GM12878 (cell line): ENCODE measurements around the gene GBGT1. TPM values are rescaled to one million over a fixed set of nuclear protein-coding genes. Genes with fewer than 3 reads are reported as not detected.

Experiments
- ATAC-seq: fragments of 200-7000 bp; cut with Tn5 transposase; 3 replicates; pipeline ENCODE4 v1.9.1; 2020; ENCODE audit warnings: mild to moderate bottlenecking, moderate library complexity
- BruUV-seq: library from RNA; stranded (reverse); fragments of 400-500 nt; replicated peaks from 2 replicates; lab custom pipeline; 2021; lab: Mats Ljungman, UMichigan
- CTCF ChIA-PET: fragments of 300-600 bp; sonication (Branson Sonifier 250); formaldehyde crosslinking; extraction: SDS; loops from one replicate; lab custom pipeline; 2021; ENCODE audit warnings: inconsistent platforms; lab: Yijun Ruan, JAX
- POLR2A ChIA-PET: fragments of 350-600 bp; formaldehyde crosslinking; extraction: SDS; loops from one replicate; lab custom pipeline; 2021; ENCODE audit warnings: inconsistent platforms; lab: Charles Lee
- RAD21 ChIA-PET: fragments of 300-600 bp; sonication (Branson Sonifier 250); formaldehyde crosslinking; loops from one replicate; lab custom pipeline; 2023; ENCODE audit warnings: antibody characterized with exemption; ENCODE audit not compliant: unreplicated experiment; lab: Charles Lee
- SMC1A ChIA-PET: fragments of 300-600 bp; sonication (Branson Sonifier 250); formaldehyde crosslinking; loops from one replicate; lab custom pipeline; 2023; ENCODE audit not compliant: unreplicated experiment, uncharacterized antibody; lab: Charles Lee
- DNase-seq: peaks from one replicate; pipeline ENCODE4 v3.0.0-alpha.2; 2011; ENCODE audit warnings: low read depth, low spot score
- FAIRE-seq: peaks from 3 replicates; lab custom pipeline; 2011; peaks lifted over from hg19 to GRCh38; lab: Jason Lieb, UNC
- H2AFZ ChIP-seq: 2 replicates; pipeline ENCODE4 v1.6.0; 2011; ENCODE audit warnings: low read depth, low read length, control low read depth; ENCODE audit not compliant: control insufficient read depth
- H3K27ac ChIP-seq: 2 replicates; pipeline ENCODE4 v1.5.1; 2011; ENCODE audit warnings: control low read depth; ENCODE audit not compliant: control insufficient read depth, insufficient read depth
- H3K27me3 ChIP-seq, 2 experiments: replicated peaks in 1 of 2; 2 replicates each; pipeline versions ENCODE4 v1.6.0 to v1.6.1; 2011; ENCODE audit warnings: low read length in 1 of 2; ENCODE audit not compliant: control insufficient read depth in 2 of 2, insufficient read depth in 2 of 2
- H3K36me3 ChIP-seq, 2 experiments: 2 replicates each; pipeline ENCODE4 v1.5.1; 2011; ENCODE audit warnings: low read length in 1 of 2; ENCODE audit not compliant: control insufficient read depth in 2 of 2, insufficient read depth in 2 of 2
- H3K4me1 ChIP-seq: 2 replicates; pipeline ENCODE4 v1.6.1; 2011; ENCODE audit warnings: mild to moderate bottlenecking, low read length, moderate library complexity, mixed read lengths; ENCODE audit not compliant: control insufficient read depth, insufficient read depth
- H3K4me2 ChIP-seq: 2 replicates; pipeline ENCODE4 v1.6.0; 2011; ENCODE audit warnings: control low read depth; ENCODE audit not compliant: control insufficient read depth, insufficient read depth
- H3K4me3 ChIP-seq: fragments of 200-600 bp; sonication (generic); 2 replicates; pipeline ENCODE4 v1.5.1; 2016
- H3K79me2 ChIP-seq: 2 replicates; pipeline ENCODE4 v1.6.0; 2011; ENCODE audit warnings: low read length; ENCODE audit not compliant: control insufficient read depth, insufficient read depth
- H3K9ac ChIP-seq: 2 replicates; pipeline ENCODE4 v1.8.0; 2011; ENCODE audit warnings: low read length, control low read depth, mixed read lengths; ENCODE audit not compliant: control insufficient read depth, insufficient read depth
- H3K9me3 ChIP-seq: replicated peaks from 3 replicates; pipeline ENCODE4 v1.5.1; 2011; ENCODE audit warnings: mild to moderate bottlenecking, low read length; ENCODE audit not compliant: control insufficient read depth, insufficient read depth
- H4K20me1 ChIP-seq: 2 replicates; pipeline ENCODE4 v1.6.0; 2011; ENCODE audit not compliant: control insufficient read depth, insufficient read depth
- EGR1 ChIP-seq, 2 experiments: IDR thresholded peaks; 1 replicate in 1 of 2; 2 replicates in 1 of 2; pipeline ENCODE4 v1.6.1; 2011 to 2012; ENCODE audit warnings: low read depth in 2 of 2, low read length in 2 of 2, borderline replicate concordance in 1 of 2, mild to moderate bottlenecking in 1 of 2, moderate library complexity in 1 of 2
- FOXK2 ChIP-seq: fragments of 450-650 bp; IDR thresholded peaks from 2 replicates; pipeline ENCODE4 v1.6.1; 2017; ENCODE audit warnings: mild to moderate bottlenecking, moderate library complexity
- IRF5 ChIP-seq: fragments of 450-650 bp; IDR thresholded peaks from 2 replicates; pipeline ENCODE4 v1.6.1; 2017; ENCODE audit warnings: borderline replicate concordance
- JUND ChIP-seq: IDR thresholded peaks from 2 replicates; pipeline ENCODE4 v1.6.1; 2012; ENCODE audit warnings: low read depth, mild to moderate bottlenecking, low read length, improper control_type of control experiment, moderate library complexity
- KAT2A ChIP-seq: conservative IDR thresholded peaks from 2 replicates; pipeline ENCODE4 v1.6.1; 2011; ENCODE audit warnings: low read depth, low read length; ENCODE audit not compliant: control insufficient read depth
- MEF2B ChIP-seq: fragments of 450-650 bp; IDR thresholded peaks from 2 replicates; pipeline ENCODE4 v1.6.1; 2018; ENCODE audit warnings: mild to moderate bottlenecking, moderate library complexity; ENCODE audit not compliant: partially characterized antibody, poor library complexity, severe bottlenecking
- NFIC ChIP-seq: IDR thresholded peaks from 2 replicates; pipeline ENCODE4 v1.6.1; 2012; ENCODE audit warnings: low read depth, mild to moderate bottlenecking, inconsistent platforms, low read length, moderate library complexity
- NFYB ChIP-seq: IDR thresholded peaks from 2 replicates; pipeline ENCODE4 v1.6.1; 2011; ENCODE audit warnings: low read depth, mild to moderate bottlenecking, low read length, improper control_type of control experiment, moderate library complexity; ENCODE audit not compliant: insufficient read depth
- RUNX3 ChIP-seq: IDR thresholded peaks from 2 replicates; pipeline ENCODE4 v1.6.1; 2012; ENCODE audit warnings: low read length, inconsistent platforms
- SIN3A ChIP-seq: IDR thresholded peaks from 2 replicates; pipeline ENCODE4 v1.6.1; 2012; ENCODE audit warnings: low read depth, low read length, improper control_type of control experiment
- STAT1 ChIP-seq: fragments of 450-650 bp; conservative IDR thresholded peaks from 2 replicates; pipeline ENCODE4 v1.6.1; 2014; ENCODE audit warnings: antibody characterized with exemption, mild to moderate bottlenecking
- WRNIP1 ChIP-seq: IDR thresholded peaks from 2 replicates; pipeline ENCODE4 v1.6.1; 2011; ENCODE audit warnings: low read depth, low read length, improper control_type of control experiment, borderline replicate concordance
- YBX1 ChIP-seq: fragments of 450-650 bp; IDR thresholded peaks from 2 replicates; pipeline ENCODE4 v1.6.1; 2016; ENCODE audit warnings: antibody characterized with exemption
- ZNF592 ChIP-seq: fragments of 450-650 bp; IDR thresholded peaks from 2 replicates; pipeline ENCODE4 v1.6.1; 2017; ENCODE audit warnings: mild to moderate bottlenecking, moderate library complexity
- WGBS: methylation state at CpG from one replicate; pipeline ENCODE4 v1.1.6; 2016; ENCODE audit warnings: low lambda C conversion rate; ENCODE audit not compliant: insufficient replicate concordance, insufficient coverage; ENCODE audit errors: missing lambda C conversion rate; 5-methylcytosine and 5-hydroxymethylcytosine counted together
- in situ Hi-C: fragments of 300-500 bp; cut with MboI; formaldehyde crosslinking; loops from 9 replicates; pipeline ENCODE4 v1.14.3; 2018; ENCODE audit warnings: mixed read lengths
- intact Hi-C: fragments of 100-400 bp; cut with micrococcal nuclease; formaldehyde crosslinking; loops from one replicate; pipeline ENCODE4 v1.14.2; 2022; ENCODE audit not compliant: unreplicated experiment
- polyA plus RNA-seq, 11 experiments: library from polyadenylated mRNA; depleted of rRNA in 4 of 11; unstranded in 6 of 11; stranded (reverse) in 5 of 11; fragments of >200 nt; fragmentation: Nextera tagmentation in 4 of 11; fragmentation: Illumina TruSeq in 1 of 11; extraction: Ambion mirVana in 4 of 11; extraction: Trizol in 1 of 11; gene quantifications; 1 replicate in 1 of 11; 2 replicates in 10 of 11; pipeline versions ENCODE4 v1.2.1 to v1.2.3, GENCODE V29; 2011 to 2016; ENCODE audit warnings: inconsistent platforms in 2 of 11, missing spikeins in 2 of 11, low read depth in 1 of 11
- total RNA-seq, 4 experiments: library from RNA; depleted of rRNA in 3 of 4; stranded (reverse); fragments of >200 nt in 3 of 4; fragmentation: Illumina TruSeq in 1 of 4; extraction: Trizol in 1 of 4; gene quantifications; 2 replicates each; pipeline versions ENCODE4 v1.2.1 to v1.2.3, GENCODE V29; 2013 to 2021
- TF ChIP-seq, protein P1 (sequence below): fragments of 450-650 bp; IDR thresholded peaks from 2 replicates; pipeline ENCODE4 v1.6.1; 2016; ENCODE audit warnings: mild to moderate bottlenecking, moderate library complexity, borderline replicate concordance

Gene GBGT1
- total and polyA plus RNA-seq, 10 of the 15 experiments (the other 5 are each of a cell fraction or from before 2014, with no cell fraction given) = 0.08 to 1.9 (median 0.49) TPM

DNA sequence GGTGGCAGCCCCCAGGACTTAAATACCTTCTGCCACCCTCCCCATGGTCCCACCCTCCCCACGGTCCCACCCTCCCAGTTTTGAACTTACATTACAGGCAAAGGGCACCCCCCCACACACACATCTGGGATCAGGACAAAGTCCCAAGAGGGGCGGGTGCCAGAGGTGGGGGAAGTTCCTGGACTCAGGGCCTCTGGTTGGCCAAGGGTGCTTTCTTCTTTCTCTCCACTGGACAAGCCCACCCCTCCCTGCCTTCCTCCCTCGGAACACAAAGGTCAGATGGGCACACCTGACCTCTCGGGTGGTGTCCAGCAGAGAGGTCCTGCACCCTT lies 23.6 kb downstream of the GBGT1 start:
- no TSS peak for BruUV-seq
- POLR2A ChIA-PET = no interaction called here
- DNase-seq (no peak), ATAC-seq (no peak), FAIRE-seq (no peak)
- no peaks in the 10 kb centered on the region for H4K20me1 ChIP-seq
- CTCF ChIA-PET = no interaction called here
- no peak overlapping the region for H2AFZ ChIP-seq
- H3K9me3 ChIP-seq = no peaks in the 10 kb centered on the region
- H3K4me3 ChIP-seq = no peak overlapping the region
- 76% methylated on average over 3 of the region's 4 CpGs for WGBS
- RAD21 ChIA-PET = no interaction called here
- peaks cover 67% of the 10 kb centered on the region for H3K79me2 ChIP-seq
- H3K4me1 ChIP-seq = peaks cover 44% of the 10 kb centered on the region
- no peaks in the 10 kb centered on the region for H3K27me3 ChIP-seq
- SMC1A ChIA-PET = no interaction called here
- in situ Hi-C loops (loop anchor here (25.0 kb wide), 1 partner anchor 1878 kb away; no protein-coding TSS in a partner anchor), intact Hi-C loops (no loop called here)
- no peak overlapping the region for H3K9ac ChIP-seq
- H3K4me2 ChIP-seq = no peak overlapping the region
- H3K36me3 ChIP-seq = no peaks in the 10 kb centered on the region; a peak in 1 of 4 replicates
- no peak overlapping the region for H3K27ac ChIP-seq
- no peak for TF ChIP-seq NFYB
- no peak for TF ChIP-seq SIN3A
- no peak for TF ChIP-seq EGR1 (IDR thresholded peaks at IDR 0.05; ENCODE audit: borderline replicate concordance in 1 of 2, low read depth in 2 of 2, low read length in 2 of 2)
- TF ChIP-seq, protein P1, sequence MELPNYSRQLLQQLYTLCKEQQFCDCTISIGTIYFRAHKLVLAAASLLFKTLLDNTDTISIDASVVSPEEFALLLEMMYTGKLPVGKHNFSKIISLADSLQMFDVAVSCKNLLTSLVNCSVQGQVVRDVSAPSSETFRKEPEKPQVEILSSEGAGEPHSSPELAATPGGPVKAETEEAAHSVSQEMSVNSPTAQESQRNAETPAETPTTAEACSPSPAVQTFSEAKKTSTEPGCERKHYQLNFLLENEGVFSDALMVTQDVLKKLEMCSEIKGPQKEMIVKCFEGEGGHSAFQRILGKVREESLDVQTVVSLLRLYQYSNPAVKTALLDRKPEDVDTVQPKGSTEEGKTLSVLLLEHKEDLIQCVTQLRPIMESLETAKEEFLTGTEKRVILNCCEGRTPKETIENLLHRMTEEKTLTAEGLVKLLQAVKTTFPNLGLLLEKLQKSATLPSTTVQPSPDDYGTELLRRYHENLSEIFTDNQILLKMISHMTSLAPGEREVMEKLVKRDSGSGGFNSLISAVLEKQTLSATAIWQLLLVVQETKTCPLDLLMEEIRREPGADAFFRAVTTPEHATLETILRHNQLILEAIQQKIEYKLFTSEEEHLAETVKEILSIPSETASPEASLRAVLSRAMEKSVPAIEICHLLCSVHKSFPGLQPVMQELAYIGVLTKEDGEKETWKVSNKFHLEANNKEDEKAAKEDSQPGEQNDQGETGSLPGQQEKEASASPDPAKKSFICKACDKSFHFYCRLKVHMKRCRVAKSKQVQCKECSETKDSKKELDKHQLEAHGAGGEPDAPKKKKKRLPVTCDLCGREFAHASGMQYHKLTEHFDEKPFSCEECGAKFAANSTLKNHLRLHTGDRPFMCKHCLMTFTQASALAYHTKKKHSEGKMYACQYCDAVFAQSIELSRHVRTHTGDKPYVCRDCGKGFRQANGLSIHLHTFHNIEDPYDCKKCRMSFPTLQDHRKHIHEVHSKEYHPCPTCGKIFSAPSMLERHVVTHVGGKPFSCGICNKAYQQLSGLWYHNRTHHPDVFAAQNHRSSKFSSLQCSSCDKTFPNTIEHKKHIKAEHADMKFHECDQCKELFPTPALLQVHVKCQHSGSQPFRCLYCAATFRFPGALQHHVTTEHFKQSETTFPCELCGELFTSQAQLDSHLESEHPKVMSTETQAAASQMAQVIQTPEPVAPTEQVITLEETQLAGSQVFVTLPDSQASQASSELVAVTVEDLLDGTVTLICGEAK = no peak
- no peak for TF ChIP-seq RUNX3
- TF ChIP-seq JUND = no peak
- TF ChIP-seq STAT1 = no peak
- TF ChIP-seq NFIC = no peak
- no peak for TF ChIP-seq ZNF592
- TF ChIP-seq MEF2B = no peak
- TF ChIP-seq YBX1 = no peak
- TF ChIP-seq WRNIP1 = no peak
- TF ChIP-seq KAT2A = no peak
- no peak for TF ChIP-seq IRF5
- no peak for TF ChIP-seq FOXK2
